Stimulated activated CD4-positive, alpha-beta T cell treated with anti-CD3 and anti-CD28 coated beads, Interleukin-15, amount 100 ng/mL, for 48 hours (primary cell): ENCODE data around the gene SLCO4C1.
"Not testable (repeated sequence)": the region's sequence is repeated elsewhere in the genome, so short reads cannot be mapped to it uniquely, and the experiment has no call there.

Experiments used
- DNase-seq, 2 donors: peaks; one replicate each; pipeline ENCODE4 v3.0.0-alpha.2; 2020; ENCODE audit warnings: low read depth in 2 of 2

The SLCO4C1 gene

GRCh38 chr5:102296178-102296817 lies at the start of gene SLCO4C1:
TSS of gene SLCO4C1 (minus strand) at chr5:102296284. CDS start at chr5:102296262, 22 bp downstream.
- peak; percentile 57 to 68 for DNase-seq

DNA sequence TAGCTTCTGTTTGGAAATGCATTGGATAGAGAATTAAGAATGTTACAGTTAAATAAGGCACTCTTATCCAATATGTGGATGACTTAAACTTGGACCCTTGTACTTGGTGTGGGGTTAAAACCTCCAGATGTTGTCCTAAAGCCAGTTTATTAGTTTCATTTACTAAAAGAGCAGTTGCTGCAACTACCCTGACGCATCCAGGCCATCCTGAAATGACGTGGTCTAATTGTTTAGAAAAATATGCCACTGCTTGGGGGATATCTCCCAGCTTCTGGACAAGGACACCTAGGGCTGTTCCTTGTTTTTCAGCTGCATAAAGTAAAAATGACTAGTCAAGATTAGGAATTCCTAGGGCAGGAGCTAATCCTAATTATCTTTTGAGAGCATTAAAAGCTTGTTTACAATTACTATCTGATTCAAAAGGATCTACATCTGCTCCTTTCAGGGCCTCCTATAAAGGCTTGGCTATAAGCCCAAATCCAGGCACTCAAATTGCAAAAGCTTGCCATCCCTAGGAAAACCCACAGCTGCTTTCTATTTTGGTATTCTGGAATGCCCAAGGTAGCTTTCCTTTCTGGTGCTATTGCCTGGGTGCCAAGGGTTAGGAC lies 45.7 kb upstream of the SLCO4C1 start:
- no peak for DNase-seq

DNA sequence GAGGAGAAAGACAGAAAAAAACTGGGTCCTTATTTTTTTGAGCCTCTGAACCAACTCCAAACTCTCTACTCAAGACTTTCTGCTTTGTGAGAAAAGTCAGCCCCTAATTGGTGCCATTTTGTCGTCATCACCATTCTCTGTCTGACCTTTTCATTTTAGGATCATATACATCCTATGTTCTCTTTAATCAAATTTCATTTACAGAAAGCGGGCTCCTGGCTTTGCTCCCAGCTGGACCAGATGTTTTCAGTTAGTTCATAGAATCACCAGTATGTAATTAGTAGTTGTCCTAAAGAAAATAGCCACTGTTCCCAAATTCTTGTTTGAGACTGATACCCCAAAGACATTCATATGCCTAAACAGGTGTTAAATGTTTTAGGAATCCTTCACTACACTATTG lies 28.6 kb upstream of the SLCO4C1 start:
- DNase-seq, result no peak

- DNase-seq, result not testable (repeated sequence)
Observed at GRCh38 chr5:102318801-102319200, 22.7 kb upstream of the SLCO4C1 start.

DNA sequence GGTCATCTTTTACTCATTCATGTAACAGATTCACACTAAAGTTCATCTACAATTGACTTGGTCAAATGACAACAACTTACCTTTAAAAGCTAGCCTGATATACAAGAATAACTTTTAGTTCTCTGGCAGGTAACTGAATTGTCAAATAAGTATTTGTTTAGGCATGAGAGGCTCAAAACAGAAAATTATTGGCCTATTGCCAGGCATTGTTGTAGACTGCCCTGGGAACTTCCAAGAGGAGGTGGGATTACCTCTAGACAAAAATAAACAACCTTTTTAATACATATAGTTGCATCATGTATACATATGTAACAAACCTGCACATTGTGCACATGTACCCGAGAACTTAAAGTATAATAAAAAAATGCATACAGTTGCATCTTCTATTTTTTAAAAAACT lies 18.2 kb upstream of the SLCO4C1 start:
- DNase-seq, result no peak

GRCh38 chr5:102313912-102314311 lies 17.8 kb upstream of the SLCO4C1 start:
- no peak for DNase-seq

- no peak for DNase-seq
Observed at GRCh38 chr5:102312586-102313370, 16.7 kb upstream of the SLCO4C1 start.

DNA sequence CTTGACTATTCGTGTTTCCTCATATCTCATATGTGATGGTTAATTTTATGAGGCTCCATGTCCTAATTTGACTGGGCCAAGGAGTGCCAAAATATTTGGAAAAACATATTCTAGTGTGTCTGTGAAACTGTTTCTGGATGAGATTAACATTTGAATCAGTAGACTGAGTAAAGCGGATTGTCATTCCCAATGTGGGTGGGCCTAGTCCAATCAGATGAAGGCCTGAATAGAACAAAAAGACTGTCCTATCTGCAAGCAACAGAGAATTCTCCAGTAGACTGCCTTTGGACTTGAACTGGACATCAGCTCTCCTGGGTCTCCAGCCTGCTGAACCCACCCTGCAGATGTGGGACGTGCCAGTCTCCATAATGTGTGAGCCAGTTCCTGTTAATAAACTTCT lies 13.5 kb upstream of the SLCO4C1 start:
- no peak for DNase-seq

DNA sequence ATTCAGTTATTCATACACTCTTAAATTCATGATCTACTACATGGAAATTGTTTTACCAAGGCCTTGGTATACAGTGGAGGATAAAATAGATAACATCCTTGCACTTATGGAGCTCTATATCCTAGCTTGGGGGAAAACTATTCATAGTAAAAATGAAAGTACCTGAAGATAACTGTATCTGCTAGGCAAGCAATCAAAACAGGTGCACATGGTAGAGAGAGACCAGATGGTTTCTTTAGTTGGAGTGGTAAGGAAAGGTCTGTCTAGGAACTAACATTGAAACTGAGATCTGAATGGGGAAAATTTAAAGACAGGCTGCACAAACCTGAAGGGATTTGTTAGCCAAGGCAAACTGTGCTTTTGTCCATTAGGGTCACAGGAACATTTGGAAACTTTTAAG lies 11.1 kb upstream of the SLCO4C1 start:
- DNase-seq, result no peak

- no peak for DNase-seq
Observed at GRCh38 chr5:102306121-102306520, 10.0 kb upstream of the SLCO4C1 start.

DNA sequence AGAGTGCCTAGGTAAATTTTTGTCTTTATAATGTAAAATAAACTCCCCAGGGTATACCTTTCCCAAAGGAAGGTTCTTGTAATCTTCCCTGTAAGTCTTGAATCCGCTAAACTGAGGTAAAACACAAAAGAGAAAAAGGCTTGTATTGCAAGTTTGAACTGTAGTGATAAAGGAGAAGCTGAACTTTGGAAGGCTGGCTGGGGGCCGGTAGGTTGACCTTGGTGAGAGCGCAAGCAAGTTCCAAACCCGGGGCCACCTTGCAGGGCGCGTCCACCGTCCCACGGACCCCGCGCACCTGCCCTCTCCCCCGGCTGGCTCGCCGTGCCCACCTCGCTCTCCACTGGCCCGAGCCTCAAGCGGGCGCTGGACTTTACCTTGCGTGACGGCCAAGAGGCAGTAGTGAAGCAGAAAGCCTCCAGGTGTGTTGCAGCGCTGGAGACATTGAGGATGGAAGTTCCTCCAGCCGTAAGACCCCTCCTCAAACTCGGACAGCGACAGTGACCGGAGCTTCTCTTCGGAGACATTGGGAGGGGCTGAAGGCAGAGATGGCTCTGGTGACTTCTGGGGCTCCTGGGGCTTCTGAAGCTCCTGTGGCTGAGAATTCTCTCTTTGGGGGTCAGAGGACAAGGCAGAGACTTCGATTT lies 428 bp downstream of the SLCO4C1 start:
- DNase-seq, result no peak

- DNase-seq, result no peak
Observed at GRCh38 chr5:102294886-102295395, 1.1 kb downstream of the SLCO4C1 start.

GRCh38 chr5:102290004-102290403 lies 6.1 kb downstream of the SLCO4C1 start:
- no peak for DNase-seq

GRCh38 chr5:102289251-102289899 lies 6.7 kb downstream of the SLCO4C1 start:
- no peak for DNase-seq

- no peak for DNase-seq
Observed at GRCh38 chr5:102288630-102289029, 7.5 kb downstream of the SLCO4C1 start.

GRCh38 chr5:102286476-102286875 lies 9.6 kb downstream of the SLCO4C1 start:
- DNase-seq, result no peak

GRCh38 chr5:102283102-102283797 lies 12.8 kb downstream of the SLCO4C1 start:
- DNase-seq, result no peak

GRCh38 chr5:102279711-102280110 lies 16.4 kb downstream of the SLCO4C1 start:
- DNase-seq, result no peak

DNA sequence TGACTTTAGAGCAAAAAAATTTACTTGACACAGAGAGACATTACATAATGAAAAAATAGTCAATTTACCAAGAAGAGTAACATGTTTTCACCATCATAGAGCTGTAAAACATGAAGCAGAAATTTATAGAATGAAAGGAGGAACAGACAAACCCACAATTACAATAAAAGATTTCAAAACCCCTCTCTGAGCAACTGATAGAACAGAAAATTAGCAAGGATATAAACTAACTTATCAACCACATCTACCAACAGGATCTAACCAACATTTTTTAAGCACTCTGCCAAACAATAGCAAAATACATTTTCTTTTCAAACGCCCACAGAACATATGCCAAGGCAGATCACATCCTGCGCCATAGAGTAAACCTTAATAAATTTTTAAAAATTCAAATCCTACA lies 17.9 kb downstream of the SLCO4C1 start:
- DNase-seq, result no peak

DNA sequence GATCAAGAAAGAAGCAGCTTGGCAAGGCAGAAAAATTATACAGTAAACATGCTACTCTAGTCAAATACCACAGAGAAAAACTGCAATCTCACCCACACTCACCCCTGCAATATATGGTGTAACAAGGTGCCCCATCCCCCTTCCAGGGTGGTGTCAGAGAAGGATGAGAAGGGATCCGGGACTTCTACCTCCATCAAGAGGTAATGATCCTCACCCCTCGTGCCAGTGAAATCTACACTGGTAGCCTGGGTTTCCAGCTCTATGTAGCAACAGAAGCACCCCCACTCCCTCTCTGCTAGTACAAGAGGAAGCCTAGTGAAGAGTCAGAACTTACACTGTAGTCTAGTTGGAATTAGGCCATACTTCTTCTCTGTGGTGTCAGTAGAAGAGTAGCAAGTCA lies 18.9 kb downstream of the SLCO4C1 start:
- DNase-seq, result no peak

DNA sequence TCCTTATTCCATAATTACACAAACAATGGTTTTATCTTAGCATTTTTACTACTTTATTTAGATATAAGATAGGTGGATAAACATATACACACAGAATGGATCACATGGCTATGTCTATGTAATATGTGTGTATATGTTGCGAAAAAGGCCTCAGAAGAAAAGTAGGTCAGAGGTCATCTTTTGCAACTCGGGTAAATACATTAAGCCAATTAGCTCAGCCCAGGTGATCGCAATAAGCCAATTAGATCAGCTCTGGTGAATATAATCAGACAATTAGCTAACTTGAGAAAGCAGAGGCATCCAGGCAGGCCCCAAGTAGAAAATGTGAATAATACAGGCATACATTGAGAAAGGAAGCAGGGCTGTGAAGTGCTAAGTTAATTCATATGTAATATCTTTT lies 24.3 kb downstream of the SLCO4C1 start:
- DNase-seq, result no peak
